ENCODE data around the gene MTIF3.
"Not testable (repeated sequence)": the region's sequence is repeated elsewhere in the genome, so short reads cannot be mapped to it uniquely, and the experiment has no call there.

MTIF3 gene

DNA sequence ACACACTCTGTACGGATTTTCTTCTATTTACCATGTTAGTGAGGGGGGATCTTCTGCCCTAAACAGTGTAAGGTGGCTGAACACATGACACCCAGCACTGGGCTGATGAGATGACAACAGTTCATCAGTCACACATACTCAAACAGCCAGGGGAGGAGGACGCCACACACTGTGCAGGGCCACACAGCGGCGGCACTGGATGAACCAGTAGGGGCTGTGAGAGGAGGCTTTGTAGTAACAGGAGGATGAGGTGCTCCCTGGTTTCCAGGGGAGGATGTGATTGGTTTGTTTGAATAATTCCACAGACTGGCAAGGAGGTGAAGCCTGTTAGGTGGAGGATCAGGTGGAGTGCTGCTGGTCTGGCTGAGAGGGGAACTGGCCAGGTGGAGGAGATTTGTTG, 42.3 kb downstream of the MTIF3 start:
- DNase-seq, result no peak

DNA sequence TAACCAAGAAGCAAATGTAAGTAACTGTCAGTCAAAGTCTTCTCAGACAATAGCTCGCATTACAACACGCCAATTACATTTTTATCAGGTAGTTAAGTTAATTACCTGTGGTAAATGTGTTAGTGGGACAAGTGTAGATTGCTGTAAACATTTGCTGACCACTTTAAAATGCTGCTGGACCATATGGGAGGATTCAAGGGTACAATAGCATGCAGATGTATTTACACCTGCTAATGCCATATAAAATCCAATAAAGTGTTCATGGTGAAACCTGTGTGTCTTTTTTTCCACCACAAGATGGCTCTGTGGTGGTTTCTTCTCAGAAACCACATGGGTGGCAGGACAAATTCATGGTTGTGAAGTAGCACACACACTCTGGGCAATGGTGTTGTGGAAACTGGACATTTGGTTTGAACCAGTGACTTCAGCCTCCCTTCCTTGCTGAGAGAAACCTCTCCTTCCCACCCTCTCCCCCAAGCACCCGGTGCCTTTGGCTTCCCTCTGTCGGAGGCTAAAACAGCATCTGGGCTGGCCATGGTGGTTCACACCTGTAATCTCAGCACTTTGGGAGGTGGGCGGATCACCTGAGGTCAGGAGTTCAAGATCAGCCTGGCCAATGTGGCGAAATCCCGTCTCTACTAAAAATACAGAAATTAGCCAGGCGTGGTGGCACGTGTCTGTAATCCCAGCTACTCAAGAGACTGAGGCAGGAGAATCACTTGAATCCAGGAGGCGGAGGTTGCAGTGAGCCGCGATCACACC, 44.0 kb downstream of the MTIF3 start:
- peak in 1 of 2 experiments; percentile 41 for DNase-seq

GRCh38 chr13:27405546-27406134, 44.7 kb downstream of the MTIF3 start:
- DNase-seq, result no peak

DNA sequence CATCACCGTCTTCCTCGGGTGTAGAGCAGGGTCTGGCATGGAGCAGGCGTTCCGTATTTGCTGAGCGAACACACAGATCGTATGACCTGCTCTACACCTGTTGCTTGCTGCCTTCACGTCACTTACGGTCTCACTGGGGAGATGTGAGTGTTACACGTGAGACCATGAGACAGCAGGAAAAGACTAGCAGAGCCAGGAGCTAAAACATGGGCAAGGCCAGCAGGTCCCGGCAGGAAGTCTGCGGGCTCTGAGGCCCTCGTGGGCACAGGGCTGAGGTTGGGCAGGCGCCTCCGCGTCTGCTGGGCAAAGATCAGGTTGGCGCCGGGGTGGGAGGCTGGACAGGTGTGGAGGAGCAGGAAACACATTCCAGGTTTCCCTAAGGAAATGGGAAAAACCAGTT, 45.7 kb downstream of the MTIF3 start:
- no peak for DNase-seq

DNA sequence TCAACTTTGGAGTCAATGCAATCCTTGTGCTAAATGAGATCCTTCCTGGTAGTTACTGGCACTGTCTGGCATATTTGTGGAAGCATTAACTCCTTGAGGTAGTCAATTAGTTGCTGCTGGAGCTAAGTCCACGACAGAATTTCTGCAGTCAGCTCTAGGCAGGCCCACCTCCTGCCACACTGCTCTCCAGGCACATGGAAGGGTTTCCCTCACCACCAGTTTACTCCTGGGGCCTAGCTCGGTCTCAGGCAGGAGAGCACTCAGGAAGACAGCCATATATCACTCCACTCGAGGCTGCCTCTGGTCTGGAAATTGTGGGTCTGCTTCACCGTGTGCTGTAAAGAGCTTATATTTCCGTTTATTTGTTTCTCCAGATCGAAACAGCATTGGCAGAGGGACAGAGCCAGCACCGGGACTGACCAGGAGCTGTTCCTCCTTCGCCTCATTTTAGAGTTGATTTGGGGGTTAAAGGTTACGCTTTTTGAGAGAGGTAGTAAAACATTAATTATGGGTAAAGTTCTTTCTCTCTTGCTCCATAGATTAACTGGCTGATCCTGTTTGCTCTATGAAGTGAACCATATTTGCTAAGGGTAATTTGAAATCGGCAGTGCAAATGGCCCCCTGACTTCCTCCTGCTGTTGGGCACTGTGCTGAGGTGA, 46.5 kb downstream of the MTIF3 start:
- DNase-seq, result no peak

GRCh38 chr13:27403203-27403678, 47.1 kb downstream of the MTIF3 start:
- DNase-seq, result no peak

- DNase-seq, result no peak
Measured at GRCh38 chr13:27401210-27401609, 49.2 kb downstream of the MTIF3 start.

DNA sequence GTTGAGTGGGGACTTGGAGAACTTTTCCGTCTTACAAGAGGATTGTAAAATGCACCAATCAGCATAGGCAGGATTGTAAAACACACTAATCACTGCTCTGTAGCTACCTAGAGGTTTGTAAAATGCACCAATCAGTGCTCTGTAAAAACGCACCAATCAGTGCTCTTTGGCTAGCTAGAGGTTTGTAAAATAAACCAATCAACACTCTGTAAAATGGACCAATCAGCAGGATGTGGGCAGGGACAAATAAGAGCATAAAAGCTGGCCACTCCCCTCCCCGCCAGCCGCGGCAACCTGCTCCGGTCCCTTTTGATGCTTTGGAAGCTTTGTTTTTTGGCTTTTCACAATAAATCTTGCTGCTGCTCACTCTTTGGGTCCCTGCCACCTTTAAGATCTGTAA, 50.0 kb downstream of the MTIF3 start:
- DNase-seq, result not testable (repeated sequence)

- no peak for DNase-seq
Measured at GRCh38 chr13:27398360-27398759, 52.0 kb downstream of the MTIF3 start.

DNA sequence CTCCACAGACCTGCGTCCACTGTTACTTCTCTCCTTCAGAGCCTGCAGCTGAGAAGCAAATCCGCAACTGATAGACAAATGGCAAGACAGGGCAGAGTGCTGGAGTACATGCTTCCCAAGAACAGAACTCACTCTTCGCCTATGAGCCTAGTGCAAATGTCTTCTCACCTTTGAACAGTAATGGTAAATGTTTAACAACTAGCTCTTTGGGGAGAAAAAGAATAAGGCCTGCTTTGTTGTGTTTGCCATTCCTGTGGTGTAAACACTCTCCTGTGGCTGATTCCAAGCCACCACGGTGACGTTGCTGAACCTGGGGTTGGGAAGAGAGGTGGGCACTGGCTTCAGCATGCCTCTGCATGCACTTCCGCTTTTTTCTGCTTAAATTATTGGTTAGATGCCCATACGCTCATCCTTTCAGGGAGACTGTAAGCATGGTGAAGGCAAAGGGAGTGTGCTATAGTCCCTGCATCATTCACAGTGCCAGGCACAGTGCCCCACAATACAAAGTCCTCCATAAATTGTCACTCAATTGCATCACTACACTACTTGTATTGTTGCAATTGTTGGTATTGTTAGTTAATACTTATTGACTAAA, 54.0 kb downstream of the MTIF3 start:
- no peak for DNase-seq

DNA sequence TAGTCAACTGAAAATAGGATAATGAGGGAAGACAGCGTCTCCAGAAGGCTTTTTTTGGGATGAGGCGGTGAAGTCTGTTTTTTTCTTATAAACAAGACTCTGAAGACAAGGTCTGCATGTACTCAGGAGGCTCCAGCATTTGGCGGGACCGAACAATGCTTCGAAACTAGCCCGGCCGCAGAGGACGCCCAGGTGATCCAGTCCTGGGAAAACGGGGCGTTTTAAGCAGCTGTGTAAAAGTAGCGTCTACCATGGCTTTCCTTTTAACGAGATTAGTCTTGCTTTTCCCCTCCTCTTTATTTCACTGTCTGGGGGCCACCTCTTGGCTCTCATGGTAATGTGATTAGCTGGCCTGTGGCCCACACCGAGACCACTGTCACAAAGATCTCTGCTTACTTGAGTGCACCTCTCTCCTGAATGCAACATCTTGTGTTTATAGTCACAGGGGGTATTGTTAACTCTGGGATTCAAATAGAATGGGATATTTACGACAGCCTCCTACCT, 55.3 kb downstream of the MTIF3 start:
- DNase-seq, result no peak

- no peak for DNase-seq
Measured at GRCh38 chr13:27393101-27393500, 57.3 kb downstream of the MTIF3 start.

DNA sequence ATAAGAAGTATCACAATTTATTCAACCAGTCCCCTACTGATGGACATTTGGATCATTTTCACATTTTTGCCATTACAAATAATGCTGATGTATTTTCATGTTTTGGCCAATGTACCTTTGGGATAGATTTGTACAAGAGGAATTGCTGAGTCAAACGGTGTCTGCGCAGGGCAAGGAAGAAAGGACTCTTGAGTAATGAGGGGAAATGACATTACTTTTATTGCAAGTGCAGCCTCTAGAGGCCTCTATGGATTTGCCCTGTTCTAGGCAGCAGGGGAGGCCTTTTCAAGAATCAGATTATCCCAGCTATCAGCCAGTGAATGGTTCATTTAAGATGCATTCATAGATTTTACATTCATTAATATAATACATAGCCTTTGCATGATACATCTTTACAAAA, 58.9 kb downstream of the MTIF3 start:
- no peak for DNase-seq

- DNase-seq, result no peak
Measured at GRCh38 chr13:27389891-27390290, 60.5 kb downstream of the MTIF3 start.

- no peak for DNase-seq
Measured at GRCh38 chr13:27388241-27388640, 62.1 kb downstream of the MTIF3 start.
